OCI-LY1 (cell line): ENCODE results near the gene MED13L.

Source experiments
- EZH2 ChIP-seq: fragments of 200-600 bp; sonication (generic), shearing (Covaris generic); IDR thresholded peaks from 2 replicates; pipeline ENCODE4 v1.8.0; 2017; ENCODE audit warnings: borderline replicate concordance, mixed run types, mild to moderate bottlenecking, antibody characterized with exemption, low read length, moderate library complexity, mixed read lengths
- TF ChIP-seq, protein P1 (sequence below): fragments of 200-600 bp; sonication (generic), shearing (Covaris generic); IDR thresholded peaks from 2 replicates; pipeline ENCODE4 v1.5.1; 2017; ENCODE audit warnings: mild to moderate bottlenecking, antibody characterized with exemption, low read length, moderate library complexity, mixed read lengths

- TF ChIP-seq, protein P1, sequence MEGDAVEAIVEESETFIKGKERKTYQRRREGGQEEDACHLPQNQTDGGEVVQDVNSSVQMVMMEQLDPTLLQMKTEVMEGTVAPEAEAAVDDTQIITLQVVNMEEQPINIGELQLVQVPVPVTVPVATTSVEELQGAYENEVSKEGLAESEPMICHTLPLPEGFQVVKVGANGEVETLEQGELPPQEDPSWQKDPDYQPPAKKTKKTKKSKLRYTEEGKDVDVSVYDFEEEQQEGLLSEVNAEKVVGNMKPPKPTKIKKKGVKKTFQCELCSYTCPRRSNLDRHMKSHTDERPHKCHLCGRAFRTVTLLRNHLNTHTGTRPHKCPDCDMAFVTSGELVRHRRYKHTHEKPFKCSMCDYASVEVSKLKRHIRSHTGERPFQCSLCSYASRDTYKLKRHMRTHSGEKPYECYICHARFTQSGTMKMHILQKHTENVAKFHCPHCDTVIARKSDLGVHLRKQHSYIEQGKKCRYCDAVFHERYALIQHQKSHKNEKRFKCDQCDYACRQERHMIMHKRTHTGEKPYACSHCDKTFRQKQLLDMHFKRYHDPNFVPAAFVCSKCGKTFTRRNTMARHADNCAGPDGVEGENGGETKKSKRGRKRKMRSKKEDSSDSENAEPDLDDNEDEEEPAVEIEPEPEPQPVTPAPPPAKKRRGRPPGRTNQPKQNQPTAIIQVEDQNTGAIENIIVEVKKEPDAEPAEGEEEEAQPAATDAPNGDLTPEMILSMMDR, result no peak
- no peak for TF ChIP-seq EZH2
Measured at GRCh38 chr12:116284396-116284795, 6.9 kb upstream of the MED13L start.
